Fibroblast of villous mesenchyme (primary cell): ENCODE measurements around the gene ANKRD22. TPM values are rescaled to one million over a fixed set of nuclear protein-coding genes. Genes with fewer than 3 reads are reported as not detected.

Experiments
- DNase-seq: peaks from one replicate; pipeline ENCODE4 v3.0.0-alpha.2; 2010; ENCODE audit warnings: low read depth
- H3K4me3 ChIP-seq: 2 replicates; pipeline ENCODE4 v1.5.1; 2011; ENCODE audit warnings: low read depth, mild to moderate bottlenecking, low read length
- total RNA-seq: library from RNA; depleted of rRNA; stranded (reverse); fragments of >200 nt; gene quantifications from 2 replicates; pipeline ENCODE4 v1.2.3, GENCODE V29; 2012
- TF ChIP-seq, protein P1 (sequence below): IDR thresholded peaks from 2 replicates; pipeline ENCODE4 v1.5.1; 2012; ENCODE audit warnings: low read depth, mild to moderate bottlenecking, low read length; ENCODE audit not compliant: insufficient read depth

ANKRD22 gene
- total RNA-seq, 1 donor: not detected

- TF ChIP-seq, protein P1, sequence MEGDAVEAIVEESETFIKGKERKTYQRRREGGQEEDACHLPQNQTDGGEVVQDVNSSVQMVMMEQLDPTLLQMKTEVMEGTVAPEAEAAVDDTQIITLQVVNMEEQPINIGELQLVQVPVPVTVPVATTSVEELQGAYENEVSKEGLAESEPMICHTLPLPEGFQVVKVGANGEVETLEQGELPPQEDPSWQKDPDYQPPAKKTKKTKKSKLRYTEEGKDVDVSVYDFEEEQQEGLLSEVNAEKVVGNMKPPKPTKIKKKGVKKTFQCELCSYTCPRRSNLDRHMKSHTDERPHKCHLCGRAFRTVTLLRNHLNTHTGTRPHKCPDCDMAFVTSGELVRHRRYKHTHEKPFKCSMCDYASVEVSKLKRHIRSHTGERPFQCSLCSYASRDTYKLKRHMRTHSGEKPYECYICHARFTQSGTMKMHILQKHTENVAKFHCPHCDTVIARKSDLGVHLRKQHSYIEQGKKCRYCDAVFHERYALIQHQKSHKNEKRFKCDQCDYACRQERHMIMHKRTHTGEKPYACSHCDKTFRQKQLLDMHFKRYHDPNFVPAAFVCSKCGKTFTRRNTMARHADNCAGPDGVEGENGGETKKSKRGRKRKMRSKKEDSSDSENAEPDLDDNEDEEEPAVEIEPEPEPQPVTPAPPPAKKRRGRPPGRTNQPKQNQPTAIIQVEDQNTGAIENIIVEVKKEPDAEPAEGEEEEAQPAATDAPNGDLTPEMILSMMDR: no peak
- H3K4me3 ChIP-seq: no peak overlapping the region
- DNase-seq: no peak
Measured at GRCh38 chr10:88893611-88894010, 42.0 kb upstream of the ANKRD22 start.

DNA sequence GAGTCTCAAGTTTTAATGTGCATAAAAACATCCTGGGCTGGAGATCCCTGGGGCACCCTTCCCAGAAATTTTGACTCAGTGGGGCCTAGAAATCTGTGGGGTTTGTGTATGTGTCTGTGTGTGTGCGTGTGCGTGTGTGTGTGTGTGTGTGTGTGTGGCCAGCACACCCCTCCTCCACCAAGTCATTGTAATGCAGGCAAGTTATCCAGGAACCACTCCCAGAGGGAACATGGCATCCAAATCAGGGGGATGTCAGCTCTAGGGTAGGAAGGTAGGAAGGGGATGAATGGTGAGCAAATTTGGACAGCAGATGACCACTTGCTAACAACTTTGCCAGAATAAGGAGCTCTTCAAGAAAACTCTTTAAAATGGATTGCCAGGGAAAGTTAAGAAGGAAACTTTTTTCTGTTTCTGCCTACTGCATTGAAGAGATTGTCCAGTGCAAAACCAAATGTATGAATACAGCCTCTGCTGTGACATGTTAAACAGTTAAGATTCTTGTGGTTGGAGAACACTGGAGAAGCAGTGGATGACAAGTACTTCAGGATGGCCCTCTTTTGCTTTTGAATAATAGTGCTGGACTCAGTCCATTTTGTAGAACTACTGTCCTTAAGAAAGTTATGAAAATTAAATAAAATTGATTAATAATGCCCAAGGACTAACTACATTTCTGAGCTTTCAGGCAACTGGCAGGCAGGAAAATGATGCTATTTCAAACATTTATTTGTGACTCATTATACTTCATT is 40.8 kb upstream of the ANKRD22 start:
- no peak overlapping the region for H3K4me3 ChIP-seq
- DNase-seq: no peak
- TF ChIP-seq, protein P1: no peak

GRCh38 chr10:88890681-88891381 is 39.2 kb upstream of the ANKRD22 start:
- TF ChIP-seq, protein P1: no peak
- DNase-seq: no peak
- H3K4me3 ChIP-seq: no peak overlapping the region

DNA sequence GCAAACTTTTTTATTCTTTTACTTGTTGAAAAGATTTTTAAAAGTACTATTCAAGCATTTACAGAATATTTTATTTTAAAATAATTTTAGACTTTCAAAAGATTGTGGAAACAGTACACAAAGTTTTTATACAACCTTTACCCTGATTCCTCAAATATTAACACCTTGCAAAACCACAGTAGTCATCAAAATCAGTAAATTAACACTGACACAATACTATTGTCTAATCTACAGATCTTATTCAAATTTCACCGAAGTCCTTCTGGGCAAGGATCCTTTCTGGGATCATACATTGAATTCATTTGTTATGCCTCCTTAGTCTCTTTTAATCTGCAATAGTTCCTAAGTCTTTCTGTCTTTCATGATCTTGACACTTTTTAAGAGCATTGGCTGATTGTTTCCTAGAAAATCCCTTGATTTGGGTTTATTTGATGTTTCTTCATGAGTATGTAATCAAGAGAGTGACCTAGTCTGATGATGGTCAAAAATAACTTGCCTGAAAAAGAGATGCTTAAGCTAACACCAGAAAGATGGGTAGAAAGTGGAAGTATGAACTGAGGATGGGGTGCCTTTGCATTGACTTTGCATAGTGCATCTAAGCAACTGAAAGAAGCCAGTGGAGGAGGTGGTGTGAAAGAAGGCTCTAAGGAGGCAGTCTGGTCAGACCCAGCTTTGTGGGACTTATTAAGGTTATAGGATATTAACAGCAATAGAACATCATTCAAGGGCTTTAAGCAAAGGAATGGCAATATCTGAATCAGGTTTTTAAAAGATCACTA is 38.1 kb upstream of the ANKRD22 start:
- TF ChIP-seq, protein P1: no peak
- DNase-seq: no peak
- H3K4me3 ChIP-seq: no peak overlapping the region

DNA sequence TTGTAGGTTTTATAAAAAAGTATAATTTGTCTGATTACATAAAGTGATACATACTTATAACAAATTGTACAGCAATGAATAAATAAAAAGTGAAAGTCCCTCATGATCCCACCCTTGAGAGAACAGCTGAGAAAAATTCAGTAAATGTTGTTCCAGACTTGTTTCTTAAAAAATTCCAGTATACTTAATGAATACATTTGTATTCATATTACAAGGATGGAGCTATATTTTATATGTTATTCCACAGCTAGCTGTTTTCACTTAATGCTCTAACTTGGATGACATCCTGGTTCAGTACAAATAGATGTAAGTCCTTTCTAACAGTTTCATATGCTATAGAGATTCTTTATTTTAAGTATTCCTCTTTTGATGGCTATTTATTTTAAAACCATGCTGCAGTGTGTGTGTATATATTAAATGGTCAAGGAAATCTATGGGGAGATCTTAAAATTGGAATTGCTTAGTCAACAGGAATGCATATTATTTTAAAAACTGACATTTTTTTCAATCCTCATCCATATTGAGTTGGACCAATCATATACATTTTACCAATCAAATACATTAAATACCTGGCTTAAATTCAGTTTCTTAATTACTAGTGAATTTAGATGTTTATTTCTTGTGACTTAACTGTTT is 37.3 kb upstream of the ANKRD22 start:
- TF ChIP-seq, protein P1: no peak
- DNase-seq: no peak

GRCh38 chr10:88886557-88886956 is 34.9 kb upstream of the ANKRD22 start:
- no peak for DNase-seq
- TF ChIP-seq, protein P1: no peak
- no peak overlapping the region for H3K4me3 ChIP-seq

More for the DNA sequence above, 37.3 kb upstream of the ANKRD22 start:
- H3K4me3 ChIP-seq: no peak overlapping the region
